Smooth muscle cell (in vitro differentiated cells): ENCODE results near the gene NEDD4L. TPM values are rescaled to one million over a fixed set of nuclear protein-coding genes. Genes with fewer than 3 reads are reported as not detected.

Experiments
- DNase-seq: peaks from one replicate; lab custom pipeline; 2025; ENCODE audit not compliant: unreplicated experiment; lab: John Stamatoyannopoulos, UW
- H2AFZ ChIP-seq: fragments of 200-600 bp; sonication (generic); 2 replicates; pipeline ENCODE4 v1.6.0; 2016; ENCODE audit warnings: antibody characterized with exemption, low read depth, mild to moderate bottlenecking
- H3F3A ChIP-seq: fragments of 200-600 bp; sonication (generic); 2 replicates; pipeline ENCODE4 v1.6.0; 2017; ENCODE audit warnings: antibody characterized with exemption, low read depth
- H3K27ac ChIP-seq: fragments of 200-600 bp; sonication (generic); 2 replicates; pipeline ENCODE4 v1.5.1; 2016; ENCODE audit warnings: low read depth, mild to moderate bottlenecking
- H3K27me3 ChIP-seq: fragments of 200-600 bp; sonication (generic); 2 replicates; pipeline ENCODE4 v1.6.1; 2016; ENCODE audit warnings: low read depth, mild to moderate bottlenecking
- H3K36me3 ChIP-seq: fragments of 200-600 bp; sonication (generic); 2 replicates; pipeline ENCODE4 v1.5.1; 2016; ENCODE audit warnings: low read depth
- H3K4me1 ChIP-seq: fragments of 200-600 bp; sonication (generic); 2 replicates; pipeline ENCODE4 v1.5.1; 2016; ENCODE audit warnings: low read depth
- H3K4me2 ChIP-seq: fragments of 200-600 bp; sonication (generic); 2 replicates; pipeline ENCODE4 v1.6.0; 2016; ENCODE audit warnings: mild to moderate bottlenecking
- H3K4me3 ChIP-seq: fragments of 200-600 bp; sonication (generic); 2 replicates; pipeline ENCODE4 v1.5.1; 2016; ENCODE audit warnings: mild to moderate bottlenecking
- H3K79me2 ChIP-seq: fragments of 200-600 bp; sonication (generic); 2 replicates; pipeline ENCODE4 v1.6.0; 2016; ENCODE audit warnings: low read depth, mild to moderate bottlenecking
- H3K9ac ChIP-seq: fragments of 200-600 bp; sonication (generic); 2 replicates; pipeline ENCODE4 v1.6.0; 2016; ENCODE audit warnings: low read depth
- H3K9me3 ChIP-seq: fragments of 200-600 bp; sonication (generic); replicated peaks from 2 replicates; pipeline ENCODE4 v1.5.1; 2016; ENCODE audit warnings: low read depth
- H4K20me1 ChIP-seq: fragments of 200-600 bp; sonication (generic); 2 replicates; pipeline ENCODE4 v1.6.0; 2016; ENCODE audit warnings: low read depth
- WGBS: methylation state at CpG from one replicate; pipeline ENCODE4 v1.1.7; 2016; ENCODE audit warnings: low lambda C conversion rate; 5-methylcytosine and 5-hydroxymethylcytosine counted together
- polyA plus RNA-seq: library from polyadenylated mRNA; unstranded; fragments of >200 nt; fragmentation: Nextera tagmentation; extraction: Ambion mirVana; gene quantifications from 2 replicates; pipeline ENCODE4 v1.2.1, GENCODE V29; 2016
- total RNA-seq: library from RNA; depleted of rRNA; stranded (reverse); fragments of >200 nt; gene quantifications from 2 replicates; pipeline ENCODE4 v1.2.3, GENCODE V29; 2014
- TF ChIP-seq, protein P1 (sequence below): fragments of 200-600 bp; sonication (generic); IDR thresholded peaks from 2 replicates; pipeline ENCODE4 v1.5.1; 2017; ENCODE audit warnings: borderline replicate concordance, mild to moderate bottlenecking, antibody characterized with exemption; ENCODE audit not compliant: insufficient read depth, poor library complexity, severe bottlenecking

NEDD4L gene
- total and polyA plus RNA-seq, 2 experiments from 2014 or later, result 8.7 to 41.3 TPM

DNA sequence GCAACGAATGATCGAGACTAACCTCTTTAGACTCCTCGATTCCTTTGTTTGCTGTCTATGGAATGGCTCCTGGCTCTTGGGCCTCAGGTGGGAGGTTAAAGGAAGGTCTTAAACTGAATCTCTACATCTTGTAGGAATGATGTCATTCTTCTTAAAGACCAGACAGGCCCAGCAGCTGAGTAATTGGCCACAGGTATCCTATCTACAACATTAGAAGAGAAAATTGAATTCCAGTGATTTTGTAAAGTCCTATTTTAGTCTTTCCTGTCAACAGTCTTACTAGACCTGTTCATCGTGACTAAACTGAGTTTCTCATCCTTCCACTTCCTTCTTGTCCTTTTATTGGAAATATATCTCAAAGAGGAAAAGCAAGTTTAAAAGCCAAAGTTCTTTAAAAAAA lies 310.0 kb downstream of the NEDD4L start:
- H3K79me2 ChIP-seq, result no peaks in the 10 kb centered on the region
- 83% methylated on average over 4 of the region's 4 CpGs for WGBS
- no peak overlapping the region for H3K4me2 ChIP-seq
- TF ChIP-seq, protein P1, sequence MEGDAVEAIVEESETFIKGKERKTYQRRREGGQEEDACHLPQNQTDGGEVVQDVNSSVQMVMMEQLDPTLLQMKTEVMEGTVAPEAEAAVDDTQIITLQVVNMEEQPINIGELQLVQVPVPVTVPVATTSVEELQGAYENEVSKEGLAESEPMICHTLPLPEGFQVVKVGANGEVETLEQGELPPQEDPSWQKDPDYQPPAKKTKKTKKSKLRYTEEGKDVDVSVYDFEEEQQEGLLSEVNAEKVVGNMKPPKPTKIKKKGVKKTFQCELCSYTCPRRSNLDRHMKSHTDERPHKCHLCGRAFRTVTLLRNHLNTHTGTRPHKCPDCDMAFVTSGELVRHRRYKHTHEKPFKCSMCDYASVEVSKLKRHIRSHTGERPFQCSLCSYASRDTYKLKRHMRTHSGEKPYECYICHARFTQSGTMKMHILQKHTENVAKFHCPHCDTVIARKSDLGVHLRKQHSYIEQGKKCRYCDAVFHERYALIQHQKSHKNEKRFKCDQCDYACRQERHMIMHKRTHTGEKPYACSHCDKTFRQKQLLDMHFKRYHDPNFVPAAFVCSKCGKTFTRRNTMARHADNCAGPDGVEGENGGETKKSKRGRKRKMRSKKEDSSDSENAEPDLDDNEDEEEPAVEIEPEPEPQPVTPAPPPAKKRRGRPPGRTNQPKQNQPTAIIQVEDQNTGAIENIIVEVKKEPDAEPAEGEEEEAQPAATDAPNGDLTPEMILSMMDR, result no peak
- H4K20me1 ChIP-seq, result no peaks in the 10 kb centered on the region
- H3K27me3 ChIP-seq, result no peaks in the 10 kb centered on the region
- no peaks in the 10 kb centered on the region for H3F3A ChIP-seq
- no peaks in the 10 kb centered on the region for H3K9me3 ChIP-seq
- peak overlapping the region; percentile 42 for H3K9ac ChIP-seq
- H3K4me3 ChIP-seq, result no peak overlapping the region
- peaks cover 4% of the 10 kb centered on the region for H3K36me3 ChIP-seq
- H2AFZ ChIP-seq, result no peak overlapping the region
- H3K27ac ChIP-seq, result peak overlapping the region; percentile 92
- H3K4me1 ChIP-seq, result peaks cover 5% of the 10 kb centered on the region
- DNase-seq, result no peak

- Histone ChIP-seq H3K36me3 (peaks cover 1% of the 10 kb centered on the region), H3K9me3 (no peaks in the 10 kb centered on the region), H3K9ac (peak overlapping the region; percentile 42), H3K4me3 (no peak overlapping the region), H3K27ac (peak overlapping the region; percentile 92), H4K20me1 (no peaks in the 10 kb centered on the region), H3K79me2 (no peaks in the 10 kb centered on the region), H3K4me1 (peaks cover 5% of the 10 kb centered on the region), H3K4me2 (no peak overlapping the region), H3K27me3 (no peaks in the 10 kb centered on the region), H2AFZ (no peak overlapping the region), H3F3A (peaks cover 3% of the 10 kb centered on the region)
- DNase-seq, result no peak
- 98% methylated on average over 10 of the region's 10 CpGs for WGBS
- TF ChIP-seq, protein P1, result no peak
Observed at GRCh38 chr18:58354791-58355190, 310.8 kb downstream of the NEDD4L start.

GRCh38 chr18:58355243-58355642 lies 311.2 kb downstream of the NEDD4L start:
- no peaks in the 10 kb centered on the region for H3K36me3 ChIP-seq
- H4K20me1 ChIP-seq, result no peaks in the 10 kb centered on the region
- H2AFZ ChIP-seq, result no peak overlapping the region
- H3K4me3 ChIP-seq, result no peak overlapping the region
- H3K4me1 ChIP-seq, result peaks cover 7% of the 10 kb centered on the region
- H3K27me3 ChIP-seq, result no peaks in the 10 kb centered on the region
- no peaks in the 10 kb centered on the region for H3K79me2 ChIP-seq
- H3K4me2 ChIP-seq, result no peak overlapping the region
- no peak for DNase-seq
- 91% methylated on average over 8 of the region's 8 CpGs for WGBS
- TF ChIP-seq, protein P1, result no peak
- no peaks in the 10 kb centered on the region for H3K9me3 ChIP-seq
- peak overlapping the region; percentile 92 for H3K27ac ChIP-seq
- H3F3A ChIP-seq, result peaks cover 4% of the 10 kb centered on the region
- H3K9ac ChIP-seq, result no peak overlapping the region

GRCh38 chr18:58359218-58359617 lies 315.2 kb downstream of the NEDD4L start:
- Histone ChIP-seq H3K27me3 (no peaks in the 10 kb centered on the region), H3F3A (peaks cover 31% of the 10 kb centered on the region), H4K20me1 (no peaks in the 10 kb centered on the region), H3K9ac (peak overlapping the region; percentile 75), H3K9me3 (no peaks in the 10 kb centered on the region), H3K79me2 (no peaks in the 10 kb centered on the region), H2AFZ (no peak overlapping the region), H3K4me2 (peak overlapping the region; percentile 34), H3K27ac (peak overlapping the region; percentile 97), H3K4me1 (peaks cover 27% of the 10 kb centered on the region), H3K4me3 (no peak overlapping the region), H3K36me3 (no peaks in the 10 kb centered on the region)
- no peak for DNase-seq
- TF ChIP-seq, protein P1, result no peak
- WGBS, result 71% methylated on average over 3 of the region's 3 CpGs
